Effector CD8-positive, alpha-beta T cell (primary cell): Measurements from ENCODE around the gene KCNA2.

Source experiments
- DNase-seq: peaks from one replicate; lab custom pipeline; 2025; lab: John Stamatoyannopoulos, UW

The KCNA2 gene

GRCh38 chr1:110566836-110567235 is 39.3 kb downstream of the KCNA2 start:
- DNase-seq: no peak

GRCh38 chr1:110565565-110565964 is 40.6 kb downstream of the KCNA2 start:
- DNase-seq: no peak

- no peak for DNase-seq
These were observed 43.1 kb downstream of the KCNA2 start for GRCh38 chr1:110563089-110563488.

GRCh38 chr1:110561596-110561995 is 44.6 kb downstream of the KCNA2 start:
- DNase-seq: no peak

- no peak for DNase-seq
These were observed 47.0 kb downstream of the KCNA2 start for GRCh38 chr1:110559157-110559556.

GRCh38 chr1:110557481-110557880 is 48.7 kb downstream of the KCNA2 start:
- no peak for DNase-seq

- no peak for DNase-seq
These were observed 49.7 kb downstream of the KCNA2 start for GRCh38 chr1:110556471-110556807.

GRCh38 chr1:110555807-110556470 is 50.2 kb downstream of the KCNA2 start:
- no peak for DNase-seq

- peak; percentile 35 for DNase-seq
These were observed 51.0 kb downstream of the KCNA2 start for GRCh38 chr1:110554871-110555801.

- no peak for DNase-seq
These were observed 54.8 kb downstream of the KCNA2 start for GRCh38 chr1:110551278-110551809.

- no peak for DNase-seq
These were observed 56.3 kb downstream of the KCNA2 start for GRCh38 chr1:110549831-110550230.

GRCh38 chr1:110548381-110548780 is 57.8 kb downstream of the KCNA2 start:
- DNase-seq: no peak

- no peak for DNase-seq
These were observed 59.1 kb downstream of the KCNA2 start for GRCh38 chr1:110547017-110547416.

- no peak for DNase-seq
These were observed 60.7 kb downstream of the KCNA2 start for GRCh38 chr1:110545492-110545891.

- DNase-seq: no peak
These were observed 61.4 kb downstream of the KCNA2 start for GRCh38 chr1:110544753-110545152.
